Right atrium auricular region (tissue), 2 donors: Measurements from ENCODE around the gene TUBA1B. TPM values are rescaled to one million over a fixed set of nuclear protein-coding genes. Genes with fewer than 3 reads are reported as not detected.

ENCODE experiments used
- DNase-seq: peaks from one replicate; pipeline ENCODE4 v3.0.0-alpha.2; 2019; ENCODE audit warnings: low spot score
- H3K27ac ChIP-seq, 2 donors: fragments of 200-600 bp; sonication (generic); 1 replicate in 1 of 2; 2 replicates in 1 of 2; pipeline ENCODE4 v1.5.1; 2016 to 2019
- H3K27me3 ChIP-seq, 2 donors: fragments of 200-600 bp; sonication (generic); one replicate each; pipeline versions ENCODE4 v1.5.1 to v1.6.0; 2017 to 2019
- H3K36me3 ChIP-seq: fragments of 200-600 bp; sonication (generic); one replicate; pipeline ENCODE4 v1.5.1; 2016
- H3K4me1 ChIP-seq, 2 donors: fragments of 200-600 bp; sonication (generic); one replicate each; pipeline versions ENCODE4 v1.5.1 to v1.6.0; 2017 to 2019
- H3K4me3 ChIP-seq, 2 donors: fragments of 200-600 bp; sonication (generic); 1 replicate in 1 of 2; 2 replicates in 1 of 2; pipeline ENCODE4 v1.5.1; 2017 to 2019; ENCODE audit warnings: mild to moderate bottlenecking in 1 of 2, moderate library complexity in 1 of 2
- H3K9me3 ChIP-seq, 2 donors: fragments of 200-600 bp; sonication (generic); one replicate each; pipeline ENCODE4 v1.5.1; 2019
- total RNA-seq, 2 donors: library from RNA; depleted of rRNA; stranded (reverse); fragments of >200 nt; gene quantifications; one replicate each; pipeline ENCODE4 v1.1.0, GENCODE V29; 2016
- TF ChIP-seq, protein P1 (sequence below), 2 donors: fragments of 200-600 bp; sonication (generic); IDR thresholded peaks; one replicate each; pipeline ENCODE4 v1.5.1; 2019; ENCODE audit warnings: antibody characterized with exemption in 2 of 2

TUBA1B gene
- total RNA-seq, 2 donors from 2014 or later, result 348 to 654 TPM

DNA sequence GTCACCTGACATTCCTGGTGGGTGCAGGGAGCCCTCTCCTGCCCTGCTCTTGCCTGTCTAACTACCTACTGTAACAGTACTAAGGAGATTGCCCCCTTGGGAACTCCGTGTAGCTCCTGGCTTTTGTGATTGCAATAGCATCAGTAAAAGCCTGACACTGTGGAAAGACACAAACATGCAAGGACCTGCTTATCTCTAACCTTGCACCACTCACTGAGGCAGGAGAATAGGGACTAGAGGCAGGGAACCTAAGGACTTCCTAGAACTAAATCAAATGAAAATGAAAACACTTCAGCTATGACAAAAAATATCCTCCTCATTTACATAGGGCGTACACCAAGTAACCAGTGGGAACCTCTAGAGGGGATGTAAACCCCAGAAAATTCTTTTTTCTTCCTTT is 29.2 kb upstream of the TUBA1B start:
- Histone ChIP-seq H3K4me3 (no peak overlapping the region), H3K9me3 (no peaks in the 10 kb centered on the region), H3K4me1 (no peaks in the 10 kb centered on the region), H3K36me3 (no peaks in the 10 kb centered on the region), H3K27me3 (no peaks in the 10 kb centered on the region), H3K27ac (no peak overlapping the region)
- no peak for DNase-seq
- TF ChIP-seq, protein P1, sequence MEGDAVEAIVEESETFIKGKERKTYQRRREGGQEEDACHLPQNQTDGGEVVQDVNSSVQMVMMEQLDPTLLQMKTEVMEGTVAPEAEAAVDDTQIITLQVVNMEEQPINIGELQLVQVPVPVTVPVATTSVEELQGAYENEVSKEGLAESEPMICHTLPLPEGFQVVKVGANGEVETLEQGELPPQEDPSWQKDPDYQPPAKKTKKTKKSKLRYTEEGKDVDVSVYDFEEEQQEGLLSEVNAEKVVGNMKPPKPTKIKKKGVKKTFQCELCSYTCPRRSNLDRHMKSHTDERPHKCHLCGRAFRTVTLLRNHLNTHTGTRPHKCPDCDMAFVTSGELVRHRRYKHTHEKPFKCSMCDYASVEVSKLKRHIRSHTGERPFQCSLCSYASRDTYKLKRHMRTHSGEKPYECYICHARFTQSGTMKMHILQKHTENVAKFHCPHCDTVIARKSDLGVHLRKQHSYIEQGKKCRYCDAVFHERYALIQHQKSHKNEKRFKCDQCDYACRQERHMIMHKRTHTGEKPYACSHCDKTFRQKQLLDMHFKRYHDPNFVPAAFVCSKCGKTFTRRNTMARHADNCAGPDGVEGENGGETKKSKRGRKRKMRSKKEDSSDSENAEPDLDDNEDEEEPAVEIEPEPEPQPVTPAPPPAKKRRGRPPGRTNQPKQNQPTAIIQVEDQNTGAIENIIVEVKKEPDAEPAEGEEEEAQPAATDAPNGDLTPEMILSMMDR (IDR thresholded peaks at IDR 0.05), result no peak

DNA sequence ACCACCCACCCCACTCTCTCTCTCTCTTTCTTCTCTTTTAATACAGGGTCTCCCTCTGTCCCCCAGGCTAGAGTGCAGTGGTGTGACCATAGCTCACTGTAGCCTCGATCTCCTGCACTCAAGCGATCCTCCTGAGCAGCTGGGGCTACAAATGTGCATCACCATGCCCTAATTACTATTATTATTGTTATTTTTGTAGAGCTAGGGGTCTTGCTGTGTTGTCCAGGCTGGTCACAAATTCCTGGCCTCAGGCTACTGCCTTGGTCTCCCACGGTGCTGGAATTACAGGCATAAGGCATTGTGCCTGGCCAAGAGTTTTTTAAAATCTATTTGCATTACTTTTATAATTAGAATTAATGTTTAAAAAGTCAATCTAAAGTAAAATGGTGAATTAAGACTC is 23.0 kb upstream of the TUBA1B start:
- no peaks in the 10 kb centered on the region for H3K4me1 ChIP-seq
- no peaks in the 10 kb centered on the region for H3K27me3 ChIP-seq
- no peak for DNase-seq
- no peaks in the 10 kb centered on the region for H3K36me3 ChIP-seq
- H3K9me3 ChIP-seq, result no peaks in the 10 kb centered on the region
- H3K27ac ChIP-seq, result no peak overlapping the region
- TF ChIP-seq, protein P1 (IDR thresholded peaks at IDR 0.05), result no peak
- H3K4me3 ChIP-seq, result no peak overlapping the region

DNA sequence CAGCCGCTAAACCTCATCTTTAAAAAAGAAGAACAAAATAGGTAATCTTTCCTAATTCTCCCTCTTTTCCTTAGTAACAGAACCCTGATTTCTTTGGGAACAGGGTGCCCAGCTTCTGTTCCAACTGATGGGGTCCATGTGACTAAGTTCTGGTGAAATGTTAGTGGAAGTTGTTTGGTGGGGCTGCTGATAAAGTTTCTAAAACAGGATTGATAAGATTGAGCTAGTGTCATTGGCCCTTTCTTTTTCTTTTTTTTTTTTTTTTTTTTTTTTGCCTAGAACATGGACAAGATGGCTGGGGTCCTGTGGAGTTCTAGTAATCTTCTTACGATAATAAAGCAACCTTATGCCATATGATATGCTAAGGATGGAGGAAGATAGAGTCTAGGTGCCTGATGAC is 16.2 kb upstream of the TUBA1B start:
- Histone ChIP-seq H3K4me3 (no peak overlapping the region), H3K27ac (no peak overlapping the region), H3K27me3 (no peaks in the 10 kb centered on the region), H3K36me3 (no peaks in the 10 kb centered on the region), H3K4me1 (no peaks in the 10 kb centered on the region), H3K9me3 (no peaks in the 10 kb centered on the region)
- no peak for DNase-seq
- TF ChIP-seq, protein P1 (IDR thresholded peaks at IDR 0.05), result no peak

DNA sequence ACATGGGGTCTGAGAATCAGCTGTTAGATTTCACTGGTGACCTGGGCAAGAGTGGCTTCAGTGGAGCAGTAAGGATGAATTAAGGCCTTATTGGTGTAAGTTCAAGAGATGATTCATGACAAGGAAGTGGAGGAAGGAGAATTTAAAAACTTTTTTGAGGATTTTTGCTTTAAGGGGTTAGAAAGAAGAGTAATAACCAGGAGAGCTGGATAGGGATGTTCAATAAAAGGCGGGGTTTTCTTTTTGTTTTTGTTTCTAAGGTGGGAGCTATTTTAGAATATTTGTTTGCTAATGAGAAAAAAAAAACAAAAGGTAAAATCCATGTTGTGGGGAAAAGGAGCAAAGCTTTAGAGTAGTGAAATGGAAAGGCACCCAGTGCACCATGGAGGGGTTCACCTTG is 15.2 kb upstream of the TUBA1B start:
- H3K9me3 ChIP-seq, result no peaks in the 10 kb centered on the region
- H3K27me3 ChIP-seq, result no peaks in the 10 kb centered on the region
- no peaks in the 10 kb centered on the region for H3K36me3 ChIP-seq
- no peak overlapping the region for H3K27ac ChIP-seq
- TF ChIP-seq, protein P1 (IDR thresholded peaks at IDR 0.05), result no peak
- DNase-seq, result no peak
- no peak overlapping the region for H3K4me3 ChIP-seq
- no peaks in the 10 kb centered on the region for H3K4me1 ChIP-seq

DNA sequence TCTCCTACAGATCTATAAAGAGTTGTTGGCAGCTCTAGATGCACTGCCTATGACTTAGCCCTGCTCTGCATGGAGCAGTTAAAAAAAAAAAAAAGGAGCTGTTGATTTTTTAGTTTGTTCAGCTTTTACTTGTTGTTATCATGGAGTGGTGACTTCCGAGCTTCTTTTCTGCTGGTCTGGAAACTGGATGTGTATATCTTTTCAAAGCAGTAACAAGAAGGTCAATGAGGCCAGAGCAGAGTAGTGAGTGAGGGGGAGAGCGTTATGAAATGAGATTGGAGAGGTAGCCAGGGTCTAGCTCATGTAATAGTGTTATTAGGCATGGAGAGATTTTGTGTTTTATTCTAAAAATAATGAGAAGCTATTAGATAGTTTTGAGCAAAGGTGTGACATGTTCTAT is 13.2 kb upstream of the TUBA1B start:
- Histone ChIP-seq H3K4me3 (no peak overlapping the region), H3K27ac (no peak overlapping the region), H3K9me3 (no peaks in the 10 kb centered on the region), H3K27me3 (no peaks in the 10 kb centered on the region), H3K4me1 (no peaks in the 10 kb centered on the region), H3K36me3 (no peaks in the 10 kb centered on the region)
- TF ChIP-seq, protein P1 (IDR thresholded peaks at IDR 0.05), result no peak
- no peak for DNase-seq

DNA sequence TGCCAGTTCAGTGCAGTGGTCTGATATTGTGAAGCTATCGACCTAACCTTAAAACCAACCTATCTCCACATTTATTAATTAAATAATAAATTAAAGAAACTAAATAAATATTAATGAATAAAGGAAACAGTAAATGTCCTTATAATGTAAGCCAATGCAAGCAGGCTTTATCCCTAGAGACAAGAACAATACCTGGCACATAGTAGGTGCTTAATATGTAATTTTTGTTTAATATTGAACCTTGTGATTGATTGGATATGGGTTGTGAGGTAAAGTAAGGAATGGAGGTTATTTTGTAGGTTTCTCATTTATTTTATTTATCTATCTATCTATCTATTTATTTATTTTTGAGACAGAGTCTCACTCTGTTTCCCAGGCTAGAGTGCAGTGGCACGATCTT is 7.8 kb upstream of the TUBA1B start:
- no peak for DNase-seq
- H3K27ac ChIP-seq, result no peak overlapping the region
- H3K27me3 ChIP-seq, result no peaks in the 10 kb centered on the region
- no peak overlapping the region for H3K4me3 ChIP-seq
- no peaks in the 10 kb centered on the region for H3K9me3 ChIP-seq
- no peaks in the 10 kb centered on the region for H3K36me3 ChIP-seq
- TF ChIP-seq, protein P1 (IDR thresholded peaks at IDR 0.05), result no peak
- H3K4me1 ChIP-seq, result no peaks in the 10 kb centered on the region
